K562 (cell line): Measurements from ENCODE around the gene COX6A2. TPM values are rescaled to one million over a fixed set of nuclear protein-coding genes. Genes with fewer than 3 reads are reported as not detected.

Experiments
- ATAC-seq: fragments of 200-7000 bp; cut with Tn5 transposase; 3 replicates; pipeline ENCODE4 v1.9.1; 2020; ENCODE audit warnings: moderate library complexity
- BruUV-seq: library from RNA; stranded (reverse); fragments of 400-500 nt; replicated peaks from 2 replicates; lab custom pipeline; 2021; lab: Mats Ljungman, UMichigan
- CTCF ChIA-PET: fragments of 300-600 bp; formaldehyde crosslinking; extraction: SDS; loops from one replicate; lab custom pipeline; 2021; ENCODE audit warnings: low intra/inter-chr PET ratio; lab: Yijun Ruan, JAX
- POLR2A ChIA-PET: fragments of 300-600, 350-650 bp; sonication (Branson Sonifier 250); formaldehyde crosslinking; extraction: SDS; loops from one replicate; lab custom pipeline; 2021; ENCODE audit warnings: antibody characterized with exemption, inconsistent platforms; lab: Yijun Ruan, JAX
- DNase-seq, 4 experiments: peaks; one replicate each; pipeline versions ENCODE4 v3.0.0 to v3.0.0-alpha.2; 2011 to 2018; ENCODE audit warnings: low spot score in 3 of 4, mixed read lengths in 3 of 4; ENCODE audit errors: extremely low read depth in 1 of 4
- FAIRE-seq: peaks from 2 replicates; lab custom pipeline; 2011; peaks lifted over from hg19 to GRCh38; lab: Jason Lieb, UNC
- H2AFZ ChIP-seq: 2 replicates; pipeline ENCODE4 v1.6.0; 2011; ENCODE audit warnings: low read depth, low read length, control low read depth, inconsistent platforms
- H3K27ac ChIP-seq: fragments of 200-600 bp; 3 replicates; pipeline ENCODE4 v1.8.0; 2011; ENCODE audit warnings: low read depth, mild to moderate bottlenecking, control low read depth, inconsistent platforms, low read length, moderate library complexity, mixed read lengths; ENCODE audit errors: extremely low read depth
- H3K27me3 ChIP-seq, 2 experiments: fragments of 300-600 bp in 1 of 2; 2 replicates in 1 of 2; 3 replicates in 1 of 2; pipeline versions ENCODE4 v1.6.0 to v1.8.0; 2011; ENCODE audit warnings: inconsistent platforms in 2 of 2, low read length in 2 of 2, mild to moderate bottlenecking in 1 of 2, mixed read lengths in 1 of 2, moderate library complexity in 1 of 2; ENCODE audit not compliant: control insufficient read depth in 2 of 2, insufficient read depth in 2 of 2
- H3K36me3 ChIP-seq: fragments of 300-600 bp; 3 replicates; pipeline ENCODE4 v1.8.0; 2011; ENCODE audit warnings: mild to moderate bottlenecking, low read length, inconsistent platforms; ENCODE audit not compliant: control insufficient read depth, insufficient read depth
- H3K4me1 ChIP-seq, 2 experiments: fragments of 200-600 bp in 1 of 2; replicated peaks in 1 of 2; 2 replicates in 1 of 2; 3 replicates in 1 of 2; pipeline versions ENCODE4 v1.5.1 to v1.8.0; 2011; ENCODE audit warnings: inconsistent platforms in 2 of 2, low read length in 2 of 2, mild to moderate bottlenecking in 1 of 2, mixed read lengths in 1 of 2, moderate library complexity in 1 of 2; ENCODE audit not compliant: control insufficient read depth in 2 of 2, insufficient read depth in 2 of 2
- H3K4me2 ChIP-seq: 2 replicates; pipeline ENCODE4 v1.6.1; 2011; ENCODE audit warnings: low read length, control low read depth, inconsistent platforms, mixed read lengths; ENCODE audit not compliant: insufficient read depth
- H3K4me3 ChIP-seq: fragments of 200-600 bp; sonication (generic), shearing (Covaris generic); 2 replicates; pipeline ENCODE4 v1.5.1; 2016; ENCODE audit warnings: control low read depth, inconsistent platforms
- H3K79me2 ChIP-seq: fragments of 200-600 bp; 3 replicates; pipeline ENCODE4 v1.8.0; 2011; ENCODE audit warnings: low read length, inconsistent platforms; ENCODE audit not compliant: control insufficient read depth, insufficient read depth
- H3K9ac ChIP-seq, 2 experiments: 2 replicates each; pipeline versions ENCODE4 v1.6.0 to v1.6.1; 2011; ENCODE audit warnings: low read depth in 2 of 2, low read length in 2 of 2, control low read depth in 1 of 2, inconsistent platforms in 1 of 2, mild to moderate bottlenecking in 1 of 2, mixed read lengths in 1 of 2; ENCODE audit not compliant: insufficient read depth in 1 of 2
- H3K9me1 ChIP-seq: one replicate; pipeline ENCODE4 v1.6.0; 2011; ENCODE audit warnings: inconsistent platforms, mild to moderate bottlenecking, low read length, moderate library complexity; ENCODE audit not compliant: control insufficient read depth, insufficient read depth
- H3K9me3 ChIP-seq: replicated peaks from 2 replicates; pipeline ENCODE4 v1.5.1; 2011; ENCODE audit warnings: low read depth, low read length, inconsistent platforms; ENCODE audit not compliant: control insufficient read depth, insufficient read depth
- H4K20me1 ChIP-seq: replicated peaks from 2 replicates; pipeline ENCODE4 v1.6.1; 2011; ENCODE audit warnings: low read length, inconsistent platforms, mixed read lengths; ENCODE audit not compliant: control insufficient read depth, insufficient read depth
- C11orf30 ChIP-seq: fragments of 450-650 bp; IDR thresholded peaks from 2 replicates; pipeline ENCODE4 v1.6.1; 2016; ENCODE audit warnings: low read depth, mild to moderate bottlenecking
- CBFA2T3 ChIP-seq: fragments of 450-650 bp; IDR thresholded peaks from 2 replicates; pipeline ENCODE4 v1.6.1; 2017
- CBX5 ChIP-seq: IDR thresholded peaks from 2 replicates; pipeline ENCODE4 v1.6.1; 2014; ENCODE audit warnings: low read depth, borderline replicate concordance
- EP400 ChIP-seq: fragments of 450-650 bp; IDR thresholded peaks from 2 replicates; pipeline ENCODE4 v1.6.1; 2017; ENCODE audit warnings: antibody characterized with exemption, mild to moderate bottlenecking, moderate library complexity
- EZH2 ChIP-seq: IDR thresholded peaks from 2 replicates; pipeline ENCODE4 v1.6.1; 2012; ENCODE audit warnings: low read depth, mild to moderate bottlenecking, inconsistent platforms, low read length, borderline replicate concordance
- HNRNPLL ChIP-seq: fragments of 200-400 bp; formaldehyde crosslinking; IDR thresholded peaks from 2 replicates; pipeline ENCODE4 v1.6.1; 2017; ENCODE audit warnings: low read length, low read depth, mild to moderate bottlenecking; ENCODE audit not compliant: poor library complexity, severe bottlenecking
- JUND ChIP-seq, 2 experiments: IDR thresholded peaks; 2 replicates in 1 of 2; 3 replicates in 1 of 2; pipeline ENCODE4 v1.6.1; 2011; ENCODE audit warnings: borderline replicate concordance in 2 of 2, low read depth in 2 of 2, low read length in 2 of 2, improper control_type of control experiment in 1 of 2, missing biosample characterization in 1 of 2, missing genetic modification characterization in 1 of 2, missing genetic modification reagents in 1 of 2
- KLF13 ChIP-seq: fragments of 450-650 bp; IDR thresholded peaks from 2 replicates; pipeline ENCODE4 v1.6.1; 2016; ENCODE audit warnings: missing genetic modification characterization, low read depth, mild to moderate bottlenecking, missing compliant biosample characterization, moderate library complexity, borderline replicate concordance
- MEF2A ChIP-seq: IDR thresholded peaks from 2 replicates; pipeline ENCODE4 v1.6.1; 2011; ENCODE audit warnings: low read depth, mild to moderate bottlenecking, low read length, moderate library complexity; ENCODE audit not compliant: control insufficient read depth
- MTF1 ChIP-seq: fragments of 250-450 bp; sonication (Bioruptor Pico); IDR thresholded peaks from 2 replicates; pipeline ENCODE4 v1.9.0; 2021; ENCODE audit warnings: moderate library complexity, mild to moderate bottlenecking, inconsistent platforms, borderline replicate concordance
- PHF20 ChIP-seq: fragments of 450-650 bp; IDR thresholded peaks from 2 replicates; pipeline ENCODE4 v1.6.1; 2018; ENCODE audit not compliant: partially characterized antibody
- PYGO2 ChIP-seq: fragments of 450-650 bp; IDR thresholded peaks from 2 replicates; pipeline ENCODE4 v1.6.1; 2016; ENCODE audit warnings: mild to moderate bottlenecking, missing genetic modification characterization, moderate library complexity, missing compliant biosample characterization
- RUNX1 ChIP-seq: sonication (generic); IDR thresholded peaks from 2 replicates; pipeline ENCODE4 v1.6.1; 2016; ENCODE audit warnings: antibody characterized with exemption, low read depth
- ZNF384 ChIP-seq: IDR thresholded peaks from 2 replicates; pipeline ENCODE4 v1.6.1; 2012; ENCODE audit warnings: low read depth, low read length, improper control_type of control experiment
- ZNF695 ChIP-seq: fragments of 450-650 bp; formaldehyde crosslinking; IDR thresholded peaks from 2 replicates; pipeline ENCODE4 v1.4.0; 2020; ENCODE audit warnings: mild to moderate bottlenecking, moderate library complexity
- WGBS: fragments of 100-300 bp; shearing (Covaris generic); methylation state at CpG from one replicate; pipeline ENCODE4 v1.1.6; 2016; ENCODE audit warnings: low coverage, mixed read lengths; ENCODE audit not compliant: insufficient coverage; ENCODE audit errors: missing lambda C conversion rate; 5-methylcytosine and 5-hydroxymethylcytosine counted together
- in situ Hi-C: fragments of 300-500 bp; cut with MboI; formaldehyde crosslinking; loops from 4 replicates; pipeline ENCODE4 v1.15.0; 2018; ENCODE audit warnings: inconsistent platforms, mixed read lengths
- intact Hi-C: fragments of 100-400 bp; cut with micrococcal nuclease; formaldehyde crosslinking; loops from 2 replicates; pipeline ENCODE4 v1.14.2; 2022
- polyA plus RNA-seq, 8 experiments: library from polyadenylated mRNA; depleted of rRNA in 4 of 8; stranded (reverse) in 5 of 8; unstranded in 3 of 8; fragments of >200 nt; fragmentation: Nextera tagmentation in 2 of 8; fragmentation: Illumina TruSeq in 1 of 8; extraction: Ambion mirVana in 2 of 8; extraction: Trizol in 1 of 8; gene quantifications; 2 replicates each; pipeline versions ENCODE4 v1.2.1 to v1.2.3, GENCODE V29; 2011 to 2014; ENCODE audit warnings: inconsistent platforms in 1 of 8, missing spikeins in 1 of 8
- total RNA-seq, 7 experiments: library from RNA; depleted of rRNA in 6 of 7; stranded (reverse); fragments of >200 nt in 6 of 7; fragmentation: Illumina TruSeq in 2 of 7; extraction: Trizol in 2 of 7; gene quantifications; 2 replicates each; pipeline versions ENCODE4 v1.2.1 to v1.2.3, GENCODE V29; 2011 to 2021; ENCODE audit warnings: low replicate concordance in 1 of 7
- TF ChIP-seq, protein P1 (sequence below): fragments of 450-650 bp; IDR thresholded peaks from 2 replicates; pipeline ENCODE4 v1.6.1; 2017; ENCODE audit warnings: antibody characterized with exemption
- TF ChIP-seq, protein P2 (sequence below): fragments of 450-650 bp; formaldehyde crosslinking; IDR thresholded peaks from 2 replicates; pipeline ENCODE4 v1.4.0; 2020; ENCODE audit warnings: mild to moderate bottlenecking, moderate library complexity

The COX6A2 gene
- total and polyA plus RNA-seq, 9 of the 15 experiments (the other 6 are each of a cell fraction or from before 2014, with no cell fraction given) = not detected

DNA sequence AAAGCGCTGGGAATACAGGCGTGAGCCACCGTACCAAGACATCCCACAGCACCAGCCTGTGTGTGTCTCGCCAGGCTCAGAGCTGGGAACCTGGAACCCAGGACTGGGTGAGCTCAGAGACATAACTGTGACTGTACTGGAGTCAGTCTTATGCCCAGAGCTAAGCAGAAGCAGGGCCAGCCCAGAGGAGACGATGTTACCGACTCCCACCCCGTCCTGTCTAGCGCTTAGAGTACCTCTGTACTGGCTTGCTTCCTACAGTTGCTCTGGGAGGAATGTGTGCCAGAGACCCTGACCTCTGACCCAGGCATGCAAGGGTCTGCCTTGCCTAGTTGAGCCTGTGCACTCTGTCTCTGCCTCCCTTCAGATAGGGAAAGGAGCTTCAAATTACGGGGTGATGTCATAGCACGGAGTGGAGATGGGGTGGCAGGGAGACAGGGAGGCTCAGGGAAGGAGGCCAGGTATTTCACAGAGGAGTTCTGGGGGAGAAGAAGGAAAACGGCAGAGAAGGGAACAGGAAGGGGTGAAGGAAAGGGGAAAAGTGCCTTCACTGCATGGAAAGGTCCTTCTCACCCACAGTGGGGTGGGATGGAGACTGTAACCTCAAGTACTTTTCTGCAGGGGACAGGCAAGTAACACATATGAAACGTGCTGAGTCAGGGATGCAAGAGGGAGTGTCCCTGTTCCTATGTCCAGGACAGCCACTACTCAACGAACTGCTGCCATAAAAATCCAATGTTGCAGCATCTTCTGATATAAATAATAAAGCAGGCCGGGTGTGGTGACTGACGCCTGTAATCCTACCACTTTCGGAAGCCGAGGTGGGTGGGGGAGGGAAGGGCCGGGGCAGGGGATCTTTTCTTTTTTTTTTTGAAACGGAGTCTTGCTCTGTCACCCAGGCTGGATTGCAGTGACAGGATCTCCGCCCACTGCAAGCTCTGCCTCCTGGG, 25.4 kb upstream of the COX6A2 start:
- Histone ChIP-seq H3K9me1 (no peaks in the 10 kb centered on the region), H3K4me3 (no peak overlapping the region), H3K4me1 (peaks cover 53 to 66% of the 10 kb centered on the region in 2 experiments), H3K27ac (peak overlapping the region; percentile 71), H3K9ac (peak overlapping the region; percentile 28 to 84), H3K4me2 (peak overlapping the region; percentile 83), H2AFZ (peak overlapping the region; percentile 73), H3K27me3 (no peaks in the 10 kb centered on the region), H3K36me3 (peaks cover 22% of the 10 kb centered on the region; the same call in 1 of the 3 replicates), H4K20me1 (peaks cover 4% of the 10 kb centered on the region), H3K79me2 (peaks cover 44% of the 10 kb centered on the region), H3K9me3 (no peaks in the 10 kb centered on the region)
- 12% methylated on average over 18 of the region's 20 CpGs for WGBS
- FAIRE-seq (peak; percentile 42), ATAC-seq (peak; percentile 63), DNase-seq (peak; percentile 40 to 81 (median 52))
- intact Hi-C loops = loop anchor here (2.0 to 10.0 kb wide), 4 partner anchors 51 to 499 kb away; partner anchors contain the start of gene SETD1A
- ChIA-PET CTCF (interaction anchor here (0.9 kb wide), 1 partner anchor 415 kb away, joined by 3 read pairs; no protein-coding TSS in a partner anchor), POLR2A (interaction anchor here (0.6 to 1.5 kb wide), 6 partner anchors 10 to 274 kb away, joined by 3 to 7 read pairs (median 4); partner anchors contain the start of gene FUS)
- in situ Hi-C loops = loop anchor here (10.0 kb wide), 1 partner anchor 241 kb away; no protein-coding TSS in a partner anchor
- BruUV-seq = no TSS peak
- TF ChIP-seq, protein P1, sequence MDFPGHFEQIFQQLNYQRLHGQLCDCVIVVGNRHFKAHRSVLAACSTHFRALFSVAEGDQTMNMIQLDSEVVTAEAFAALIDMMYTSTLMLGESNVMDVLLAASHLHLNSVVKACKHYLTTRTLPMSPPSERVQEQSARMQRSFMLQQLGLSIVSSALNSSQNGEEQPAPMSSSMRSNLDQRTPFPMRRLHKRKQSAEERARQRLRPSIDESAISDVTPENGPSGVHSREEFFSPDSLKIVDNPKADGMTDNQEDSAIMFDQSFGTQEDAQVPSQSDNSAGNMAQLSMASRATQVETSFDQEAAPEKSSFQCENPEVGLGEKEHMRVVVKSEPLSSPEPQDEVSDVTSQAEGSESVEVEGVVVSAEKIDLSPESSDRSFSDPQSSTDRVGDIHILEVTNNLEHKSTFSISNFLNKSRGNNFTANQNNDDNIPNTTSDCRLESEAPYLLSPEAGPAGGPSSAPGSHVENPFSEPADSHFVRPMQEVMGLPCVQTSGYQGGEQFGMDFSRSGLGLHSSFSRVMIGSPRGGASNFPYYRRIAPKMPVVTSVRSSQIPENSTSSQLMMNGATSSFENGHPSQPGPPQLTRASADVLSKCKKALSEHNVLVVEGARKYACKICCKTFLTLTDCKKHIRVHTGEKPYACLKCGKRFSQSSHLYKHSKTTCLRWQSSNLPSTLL = no peak
- 0 out of 2 replicates have a peak, but pooled peaks have one; percentile 47 for TF ChIP-seq KLF13 (tag)
- no peak for TF ChIP-seq HNRNPLL
- TF ChIP-seq EZH2 = no peak
- peak; percentile 49 for TF ChIP-seq EP400
- peak; percentile 34; the same call in 1 of the 2 replicates for TF ChIP-seq CBFA2T3
- TF ChIP-seq JUND (IDR thresholded peaks at IDR 0.05; ENCODE audit: borderline replicate concordance, low read depth, low read length) = peak; percentile 87
- peak; percentile 93; the same call in 2 of the 3 replicates for TF ChIP-seq JUND (tag; IDR thresholded peaks at IDR 0.05; ENCODE audit: borderline replicate concordance, low read depth, low read length)
- TF ChIP-seq, protein P2, sequence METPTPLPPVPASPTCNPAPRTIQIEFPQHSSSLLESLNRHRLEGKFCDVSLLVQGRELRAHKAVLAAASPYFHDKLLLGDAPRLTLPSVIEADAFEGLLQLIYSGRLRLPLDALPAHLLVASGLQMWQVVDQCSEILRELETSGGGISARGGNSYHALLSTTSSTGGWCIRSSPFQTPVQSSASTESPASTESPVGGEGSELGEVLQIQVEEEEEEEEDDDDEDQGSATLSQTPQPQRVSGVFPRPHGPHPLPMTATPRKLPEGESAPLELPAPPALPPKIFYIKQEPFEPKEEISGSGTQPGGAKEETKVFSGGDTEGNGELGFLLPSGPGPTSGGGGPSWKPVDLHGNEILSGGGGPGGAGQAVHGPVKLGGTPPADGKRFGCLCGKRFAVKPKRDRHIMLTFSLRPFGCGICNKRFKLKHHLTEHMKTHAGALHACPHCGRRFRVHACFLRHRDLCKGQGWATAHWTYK (CRISPR knock-in tag) = no peak
- TF ChIP-seq C11orf30 = peak; percentile 99
- no peak for TF ChIP-seq PHF20
- TF ChIP-seq MEF2A = no peak
- TF ChIP-seq ZNF695 (CRISPR knock-in tag) = no peak
- no peak for TF ChIP-seq MTF1 (CRISPR knock-in tag)
- no peak for TF ChIP-seq RUNX1
- peak; percentile 83 for TF ChIP-seq ZNF384
- no peak for TF ChIP-seq CBX5
- no peak for TF ChIP-seq PYGO2 (tag)
